Measurements from ENCODE around the gene APOBEC2.

- TF ChIP-seq CTCF (IDR thresholded peaks at IDR 0.05): no peak
- TF ChIP-seq POLR2A (IDR thresholded peaks at IDR 0.05): no peak
- no peak for TF ChIP-seq POLR2AphosphoS5 (IDR thresholded peaks at IDR 0.05)
Observed at GRCh38 chr6:41014780-41015179, 38.2 kb upstream of the APOBEC2 start.

Data from breast epithelium (tissue), 3 donors.